GM19043 (cell line): Measurements from ENCODE around the gene RNF10.
"Not testable (repeated sequence)": the region's sequence is repeated elsewhere in the genome, so short reads cannot be mapped to it uniquely, and the experiment has no call there.

Experiments used
- ATAC-seq: cut with Tn5 transposase; IDR thresholded peaks from one replicate; pipeline ENCODE4 v1.9.1; 2021; ENCODE audit warnings: low read depth; ENCODE audit not compliant: unreplicated experiment

Gene RNF10

GRCh38 chr12:120522568-120522967 lies 11.6 kb upstream of the RNF10 start:
- ATAC-seq = no peak

GRCh38 chr12:120528861-120529525 lies 5.2 kb upstream of the RNF10 start, which contains the start of gene COQ5:
TSS of gene COQ5 (minus strand) at chr12:120529158. CDS start at chr12:120529141, 17 bp downstream.
- ATAC-seq = peak; percentile 87

GRCh38 chr12:120529641-120530417 lies 4.3 kb upstream of the RNF10 start:
- ATAC-seq = no peak

- ATAC-seq = not testable (repeated sequence)
Observed at GRCh38 chr12:120530418-120530761, 3.8 kb upstream of the RNF10 start.

GRCh38 chr12:120532701-120533238 lies 1.4 kb upstream of the RNF10 start:
- ATAC-seq = no peak

- peak; percentile 17 for ATAC-seq
Observed at GRCh38 chr12:120534703-120535655, 823 bp downstream of the RNF10 start.

- ATAC-seq = no peak
Observed at GRCh38 chr12:120536064-120536791, 2.1 kb downstream of the RNF10 start.

- no peak for ATAC-seq
Observed at GRCh38 chr12:120537856-120538220, 3.7 kb downstream of the RNF10 start.

- ATAC-seq = no peak
Observed at GRCh38 chr12:120538281-120539156, 4.4 kb downstream of the RNF10 start.

- no peak for ATAC-seq
Observed at GRCh38 chr12:120539303-120539702, 5.1 kb downstream of the RNF10 start.

- no peak for ATAC-seq
Observed at GRCh38 chr12:120540445-120540844, 6.3 kb downstream of the RNF10 start.

- ATAC-seq = no peak
Observed at GRCh38 chr12:120542166-120542565, 8.0 kb downstream of the RNF10 start.

GRCh38 chr12:120544691-120545090 lies 10.5 kb downstream of the RNF10 start:
- ATAC-seq = no peak

- ATAC-seq = no peak
Observed at GRCh38 chr12:120546050-120546386, 11.9 kb downstream of the RNF10 start.

GRCh38 chr12:120554678-120555077 lies 20.5 kb downstream of the RNF10 start:
- no peak for ATAC-seq

- ATAC-seq = no peak
Observed at GRCh38 chr12:120557589-120557988, 23.4 kb downstream of the RNF10 start.

GRCh38 chr12:120562906-120563305 lies 28.8 kb downstream of the RNF10 start:
- ATAC-seq = no peak

GRCh38 chr12:120563495-120563894 lies 29.3 kb downstream of the RNF10 start:
- no peak for ATAC-seq

GRCh38 chr12:120571299-120571698 lies 37.1 kb downstream of the RNF10 start:
- no peak for ATAC-seq
